Thyroid gland (tissue), 4 donors: ENCODE results near the gene UBAC1.

ENCODE experiments used
- POLR2A ChIP-seq, 2 donors: fragments of 450-650 bp; IDR thresholded peaks; one replicate each; pipeline ENCODE4 v1.6.1; 2017; ENCODE audit warnings: antibody characterized with exemption in 2 of 2, mild to moderate bottlenecking in 2 of 2, moderate library complexity in 1 of 2
- TF ChIP-seq, protein P1 (sequence below), 6 experiments: fragments of 200-600 bp in 3 of 6; fragments of 450-650 bp in 3 of 6; sonication (generic) in 3 of 6; IDR thresholded peaks; one replicate each; pipeline ENCODE4 v1.5.1; 2016 to 2019; ENCODE audit warnings: antibody characterized with exemption in 6 of 6, mild to moderate bottlenecking in 2 of 6, inconsistent platforms in 1 of 6, moderate library complexity in 1 of 6

DNA sequence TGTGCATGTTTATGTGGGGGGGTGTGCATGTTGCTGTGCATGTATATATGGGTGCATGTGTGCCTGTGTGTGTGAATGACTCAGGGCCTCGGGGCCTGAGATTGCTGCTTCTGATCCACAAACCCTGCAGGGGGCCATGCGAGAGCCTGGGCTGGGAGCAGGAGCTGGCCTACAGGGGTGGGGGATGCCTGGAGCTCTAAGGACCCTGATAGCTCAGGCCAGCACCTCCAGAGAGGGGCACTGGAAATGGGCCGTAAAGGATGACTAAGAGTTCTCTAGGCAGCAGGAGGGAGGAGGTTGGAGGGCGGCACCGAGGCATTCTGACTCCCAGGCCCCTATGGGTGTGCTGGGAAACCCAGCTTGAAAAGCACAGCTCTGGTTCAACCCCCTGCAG lies 6.9 kb upstream of the UBAC1 start:
- TF ChIP-seq, protein P1, sequence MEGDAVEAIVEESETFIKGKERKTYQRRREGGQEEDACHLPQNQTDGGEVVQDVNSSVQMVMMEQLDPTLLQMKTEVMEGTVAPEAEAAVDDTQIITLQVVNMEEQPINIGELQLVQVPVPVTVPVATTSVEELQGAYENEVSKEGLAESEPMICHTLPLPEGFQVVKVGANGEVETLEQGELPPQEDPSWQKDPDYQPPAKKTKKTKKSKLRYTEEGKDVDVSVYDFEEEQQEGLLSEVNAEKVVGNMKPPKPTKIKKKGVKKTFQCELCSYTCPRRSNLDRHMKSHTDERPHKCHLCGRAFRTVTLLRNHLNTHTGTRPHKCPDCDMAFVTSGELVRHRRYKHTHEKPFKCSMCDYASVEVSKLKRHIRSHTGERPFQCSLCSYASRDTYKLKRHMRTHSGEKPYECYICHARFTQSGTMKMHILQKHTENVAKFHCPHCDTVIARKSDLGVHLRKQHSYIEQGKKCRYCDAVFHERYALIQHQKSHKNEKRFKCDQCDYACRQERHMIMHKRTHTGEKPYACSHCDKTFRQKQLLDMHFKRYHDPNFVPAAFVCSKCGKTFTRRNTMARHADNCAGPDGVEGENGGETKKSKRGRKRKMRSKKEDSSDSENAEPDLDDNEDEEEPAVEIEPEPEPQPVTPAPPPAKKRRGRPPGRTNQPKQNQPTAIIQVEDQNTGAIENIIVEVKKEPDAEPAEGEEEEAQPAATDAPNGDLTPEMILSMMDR (IDR thresholded peaks at IDR 0.05) = no peak
- TF ChIP-seq POLR2A (IDR thresholded peaks at IDR 0.05) = no peak
